NK-92 treated with Interleukin-12 subunit alpha and Interleukin-12 subunit beta, amount 100 ng/mL, for 24 hours (cell line): ENCODE data around the gene ATG2A.

Experiments used
- DNase-seq: peaks from one replicate; lab custom pipeline; 2025; lab: John Stamatoyannopoulos, UW

Gene ATG2A

DNA sequence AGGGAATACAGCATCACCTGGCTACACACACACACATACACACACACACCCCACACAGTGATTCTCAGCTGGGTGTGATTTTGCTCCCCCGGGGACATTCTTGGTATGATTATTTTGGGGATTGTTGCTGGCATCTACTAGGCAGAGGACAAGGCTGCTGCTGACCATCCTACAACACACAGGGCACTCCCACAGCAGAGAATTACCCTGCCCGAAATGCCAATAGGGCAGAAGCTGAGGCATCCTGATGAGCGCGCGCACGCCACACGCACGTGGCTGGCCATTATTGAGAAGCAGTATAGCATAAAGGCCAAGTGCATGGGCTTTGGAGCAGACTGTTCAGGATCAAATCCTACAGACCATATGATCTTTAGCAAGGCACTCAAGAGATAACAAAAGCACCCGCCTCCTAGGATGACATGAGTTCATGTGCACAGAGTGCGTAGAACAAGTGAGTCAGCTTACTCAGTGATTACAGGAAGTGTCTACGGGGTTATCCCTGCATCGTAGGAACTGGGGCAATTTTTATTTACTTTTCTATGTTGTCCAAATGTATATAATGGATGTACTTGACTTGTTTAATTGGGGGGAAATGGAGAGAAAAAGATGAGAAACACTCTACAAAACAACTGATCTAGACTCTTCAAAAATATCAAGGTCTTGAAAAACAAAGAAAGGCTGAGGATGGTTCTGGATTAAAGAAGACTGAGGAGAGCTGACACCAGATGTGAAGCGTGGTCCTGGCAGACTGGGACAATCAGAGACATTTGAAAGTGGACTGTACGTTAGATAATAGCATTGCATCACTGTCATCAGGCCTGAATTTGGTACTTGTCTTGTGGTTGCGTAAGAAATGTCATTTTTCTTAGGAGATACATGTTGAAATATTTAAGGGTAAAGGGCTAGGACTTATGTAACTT is 31.4 kb downstream of the ATG2A start:
- no peak for DNase-seq

DNA sequence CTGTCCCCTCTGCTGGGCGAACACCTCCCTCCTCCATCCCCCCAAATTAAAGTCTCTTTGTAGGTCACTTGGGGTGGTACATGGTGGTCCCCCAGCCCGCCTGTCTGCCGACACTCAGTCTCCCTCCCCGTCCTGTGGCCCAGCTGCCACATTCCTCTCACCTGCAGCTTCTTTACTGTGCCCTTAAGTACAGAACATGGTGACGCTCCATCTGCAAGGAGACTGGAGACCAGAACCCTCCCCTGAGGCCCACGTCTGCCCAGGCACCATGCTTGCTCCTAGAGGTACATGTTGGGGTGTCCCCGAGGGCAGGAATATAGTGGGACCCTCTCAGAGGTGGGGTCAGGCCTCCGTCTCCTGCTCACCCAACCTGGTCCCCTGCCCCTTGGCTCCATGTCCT is 33.0 kb downstream of the ATG2A start:
- DNase-seq, result no peak

DNA sequence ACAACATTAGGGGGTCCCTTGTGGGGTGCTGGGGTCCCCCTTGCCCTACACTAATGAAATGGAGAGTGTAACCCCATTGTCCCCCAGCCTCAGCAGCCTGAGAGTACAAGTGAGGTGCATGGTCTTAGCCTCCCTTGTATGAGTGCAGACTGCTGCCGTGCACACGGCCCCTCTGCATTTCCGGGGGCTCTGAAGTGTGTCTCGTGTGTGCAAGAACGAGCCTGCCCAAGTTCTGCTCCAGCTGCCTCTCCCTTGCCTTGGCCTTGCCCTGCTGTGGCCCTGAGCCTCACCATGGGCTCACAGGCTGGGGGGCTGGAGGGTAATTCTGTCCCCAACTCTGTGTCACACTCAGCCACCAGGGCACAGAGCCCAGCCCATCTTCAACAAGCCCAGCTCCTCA is 33.4 kb downstream of the ATG2A start:
- no peak for DNase-seq

DNA sequence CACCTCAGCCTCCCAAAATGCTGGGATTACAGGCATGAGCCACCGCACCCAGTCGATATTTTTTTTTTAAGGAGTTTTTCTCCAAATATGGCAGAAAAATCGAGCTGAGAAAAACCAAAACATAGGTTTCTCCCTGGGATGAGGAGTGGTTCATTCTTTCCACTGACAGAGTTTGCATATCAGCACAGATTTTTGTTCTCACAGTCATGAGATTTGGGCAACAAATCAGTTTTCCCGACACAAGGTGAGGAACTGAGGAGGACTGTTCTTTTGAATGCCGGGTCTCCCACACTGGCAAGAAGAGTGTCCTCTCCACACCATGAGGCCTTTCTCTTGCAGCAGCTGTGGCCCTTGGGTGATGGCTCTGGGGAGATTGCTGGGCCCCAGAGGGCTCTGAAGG is 34.8 kb downstream of the ATG2A start:
- no peak for DNase-seq

DNA sequence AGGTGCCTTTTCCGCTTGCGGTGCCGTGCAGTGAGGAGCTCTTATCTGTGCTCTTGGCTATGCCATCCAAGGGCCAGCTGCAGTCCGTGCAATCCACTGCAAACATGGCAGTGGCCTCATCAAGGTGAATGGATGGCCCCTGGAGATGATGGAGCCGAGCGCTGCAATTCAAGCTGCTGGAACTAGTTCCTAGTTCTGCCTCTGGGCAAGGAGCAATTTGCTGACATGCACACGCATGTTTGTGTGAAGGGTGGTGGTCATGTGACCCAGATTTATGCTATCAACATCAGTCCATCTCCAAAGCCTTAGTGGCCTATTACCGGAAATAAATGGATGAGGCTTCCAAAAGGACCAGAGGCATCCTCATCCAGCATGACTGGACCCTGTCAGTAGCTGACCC is 35.5 kb downstream of the ATG2A start:
- DNase-seq, result no peak

DNA sequence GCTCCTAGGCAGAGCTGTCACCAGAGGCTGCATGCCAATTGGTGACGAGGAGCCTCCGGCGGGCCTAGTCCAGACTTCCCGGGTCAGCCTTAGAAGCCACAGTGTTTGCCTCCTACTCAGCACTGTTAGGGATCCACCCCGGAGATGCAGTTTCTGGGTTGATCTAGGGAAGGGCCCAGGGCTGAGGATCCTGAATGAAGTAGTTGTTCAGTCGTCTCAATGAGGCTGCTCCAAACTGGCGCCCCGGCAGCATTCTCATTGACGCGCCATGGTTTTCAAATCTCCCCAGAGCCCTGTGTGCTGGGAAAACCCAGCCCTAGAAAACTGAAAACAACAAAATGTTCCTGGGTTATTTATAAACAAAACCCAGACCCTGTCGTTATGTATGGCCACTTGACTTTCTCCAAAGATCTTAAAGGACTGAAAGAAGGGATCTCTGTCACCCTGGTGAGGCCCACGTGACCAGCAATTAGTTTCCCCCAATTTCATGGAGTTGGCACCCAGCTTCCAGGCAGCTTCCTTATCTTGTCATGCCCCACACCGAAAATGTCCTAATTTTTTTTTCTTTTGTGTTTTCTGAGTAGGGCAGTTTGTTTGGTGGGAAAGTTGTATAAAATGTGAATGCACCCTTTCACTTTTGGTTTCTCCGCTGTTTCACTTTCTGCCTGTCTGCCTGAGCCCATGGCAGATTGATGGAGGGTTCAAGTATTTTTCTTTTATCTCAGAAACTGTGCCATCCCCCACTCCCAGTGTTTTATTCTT is 36.6 kb downstream of the ATG2A start:
- no peak for DNase-seq

DNA sequence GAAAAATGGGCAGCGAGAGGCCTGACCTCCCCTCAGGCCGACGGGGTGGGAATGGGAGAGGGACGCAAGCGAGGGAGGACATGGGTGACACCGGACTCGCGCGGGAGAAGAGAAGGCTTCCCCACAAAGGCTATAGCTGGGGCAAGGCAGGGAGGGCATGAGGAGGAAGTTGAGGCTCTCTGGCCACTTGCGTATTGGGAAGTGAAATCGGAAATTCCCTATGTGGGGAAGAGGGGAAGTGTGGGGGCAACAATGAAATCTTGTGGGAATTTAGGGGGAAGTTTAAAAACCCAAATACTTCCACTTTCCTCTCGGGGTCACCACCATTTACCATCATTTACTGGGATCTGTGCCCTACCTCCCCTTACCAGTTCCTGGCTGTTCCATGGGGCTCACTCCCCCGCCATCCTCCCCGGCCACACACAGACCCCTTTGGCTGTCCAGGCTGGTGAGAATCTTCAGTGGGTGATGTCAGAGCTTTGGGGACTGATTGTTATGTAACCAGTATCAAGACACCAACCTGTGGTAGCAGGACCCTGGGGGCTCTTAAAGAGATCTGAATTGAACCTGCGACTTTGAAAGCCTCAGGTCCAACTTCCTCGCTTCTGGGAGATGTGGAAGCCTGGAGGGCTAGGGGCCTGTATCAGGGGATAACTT is 37.6 kb downstream of the ATG2A start:
- no peak for DNase-seq

DNA sequence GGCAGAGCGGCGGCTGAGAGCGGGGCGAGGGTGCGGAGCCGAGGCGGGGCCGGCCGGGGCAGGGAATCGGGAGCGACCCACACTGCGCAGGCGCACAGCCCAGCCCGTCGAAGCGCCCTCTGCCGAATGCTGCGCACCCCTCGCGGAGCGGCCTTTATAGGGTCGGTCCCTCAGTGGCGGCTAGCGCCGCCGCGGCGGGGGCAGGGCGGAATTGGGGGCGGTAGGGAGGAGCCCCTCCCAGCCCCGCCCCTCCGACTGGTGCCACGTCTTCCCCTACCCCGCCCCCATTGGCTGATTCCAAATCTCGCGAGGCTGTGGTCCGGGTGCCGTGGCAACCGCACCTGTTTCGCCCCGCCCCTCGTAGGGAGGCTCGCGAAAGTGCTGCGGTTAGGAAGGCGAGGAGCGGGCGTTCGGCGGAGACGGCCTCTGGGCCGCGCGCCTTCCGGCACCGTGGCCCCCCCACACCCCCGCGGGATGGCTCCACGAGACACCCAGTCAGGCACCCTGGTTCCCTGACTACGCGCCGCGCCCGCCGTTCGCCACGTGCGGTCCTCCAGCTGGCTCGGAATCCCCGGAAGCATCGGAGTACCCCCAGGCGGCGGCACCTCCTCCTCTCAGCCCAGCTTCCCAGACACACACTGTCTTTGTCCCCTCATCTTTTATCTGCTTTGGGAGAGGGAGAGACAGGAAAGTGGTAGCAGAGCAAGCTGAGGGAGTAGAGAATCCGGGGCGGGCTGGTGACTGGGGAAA is 38.3 kb downstream of the ATG2A start, which contains the start of gene EHD1:
Gene EHD1 (minus strand): TSS at position 128 of the 750 bp plus-strand sequence. CDS start 157 bp downstream, outside the sequence.
- DNase-seq, result peak; percentile 99

DNA sequence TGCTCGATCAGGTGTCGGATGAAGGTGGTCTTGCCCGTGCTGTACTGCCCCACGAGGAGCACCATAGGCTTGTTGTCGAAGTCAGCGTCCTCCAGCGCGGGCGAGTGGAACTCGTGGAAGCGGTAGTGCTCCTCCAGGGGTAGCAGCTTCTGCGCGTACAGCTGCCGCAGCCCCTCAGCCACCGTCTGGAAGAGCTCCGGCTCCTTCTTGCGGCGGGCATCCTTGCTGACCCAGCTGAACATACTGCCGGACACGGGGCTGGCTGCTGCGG is 38.9 kb downstream of the ATG2A start:
- DNase-seq, result peak; percentile 71

DNA sequence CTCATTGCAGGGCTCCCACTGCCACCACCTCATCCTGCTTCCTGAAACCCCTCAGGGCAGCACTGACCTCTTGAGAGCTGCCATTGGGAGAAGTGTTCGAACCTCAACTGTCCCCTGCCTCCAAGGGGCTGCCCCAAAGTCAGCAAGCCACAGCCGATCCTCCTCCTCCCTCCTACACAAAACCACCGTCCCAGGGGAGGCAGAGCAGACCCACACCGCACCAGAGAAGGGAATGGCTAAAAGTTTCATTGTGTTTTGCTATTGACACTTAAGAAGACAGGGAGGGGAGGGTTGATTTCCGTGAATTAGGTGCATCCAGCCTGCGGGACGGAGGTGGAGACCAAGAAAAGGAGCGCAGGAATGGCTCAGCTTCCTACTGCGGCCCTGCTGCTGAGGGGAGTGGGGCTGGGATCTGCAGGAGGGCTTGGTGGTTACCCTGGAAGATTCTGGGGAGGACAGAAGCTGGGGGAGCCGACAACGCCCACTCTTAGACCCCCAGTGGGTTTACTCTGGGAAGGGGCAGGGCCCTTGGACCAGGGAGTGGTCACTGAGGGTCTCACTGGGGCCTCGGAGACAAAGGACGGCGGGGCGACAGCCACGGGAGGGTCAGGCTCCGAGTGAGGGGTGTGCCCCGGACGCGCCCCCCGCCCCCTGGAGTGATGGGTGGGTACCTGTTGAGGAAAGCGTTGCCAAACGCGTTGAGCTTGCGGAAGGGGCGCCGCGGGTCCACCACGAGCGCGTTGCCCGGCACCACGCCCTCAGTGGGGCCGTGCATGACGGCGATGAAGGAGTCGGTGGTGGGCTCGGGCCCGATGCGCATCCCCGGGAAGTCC is 39.4 kb downstream of the ATG2A start:
- DNase-seq, result peak; percentile 61

DNA sequence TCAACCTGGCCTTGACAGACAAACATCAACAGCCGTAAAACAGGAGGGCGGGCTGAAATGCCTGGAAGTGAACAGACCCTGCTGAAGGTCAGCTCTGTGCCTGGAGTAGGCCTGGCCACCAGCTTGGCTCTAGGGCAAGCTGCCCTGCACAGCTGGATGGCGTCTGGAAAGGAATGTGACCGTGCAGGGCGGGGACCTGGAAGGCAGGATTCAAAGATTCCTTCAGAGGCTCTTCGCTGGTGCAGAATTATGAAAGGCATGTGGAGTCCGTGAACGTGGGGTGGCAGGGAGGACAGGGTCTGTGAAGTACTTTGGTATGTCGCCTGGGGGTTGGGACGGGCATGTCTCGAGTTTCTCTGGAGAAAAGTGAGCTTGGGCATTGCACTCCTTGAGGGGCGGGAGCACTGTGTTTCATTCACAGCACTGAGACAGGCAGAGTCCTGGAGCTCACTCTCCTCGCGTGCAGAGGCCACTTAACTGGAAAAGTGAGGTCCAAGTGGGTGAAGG is 40.1 kb downstream of the ATG2A start:
- no peak for DNase-seq

DNA sequence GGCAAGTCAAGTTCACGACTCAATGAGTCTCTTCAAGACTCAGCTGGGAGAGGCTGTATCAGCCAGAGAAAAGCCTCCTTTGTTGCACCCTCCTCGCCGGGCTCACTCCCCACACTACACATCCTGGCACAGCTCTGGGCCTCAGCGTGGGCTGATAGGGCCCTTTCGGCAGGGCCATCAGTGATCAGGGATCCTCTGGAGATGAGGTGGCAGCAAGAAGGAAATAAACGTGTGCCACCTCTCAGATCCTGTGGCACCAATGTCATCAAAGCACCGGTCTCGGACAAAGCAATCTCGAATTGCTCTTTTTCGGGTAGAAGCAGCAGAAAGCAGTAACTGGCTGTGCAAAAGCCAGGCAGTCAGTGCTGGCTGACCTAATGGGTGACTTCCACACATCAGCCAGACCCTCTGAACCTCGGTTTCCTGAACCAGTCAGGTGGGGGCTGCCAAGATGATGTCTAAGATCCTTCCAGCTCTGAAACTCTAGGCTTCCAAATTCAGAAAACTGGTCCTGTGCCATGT is 40.7 kb downstream of the ATG2A start:
- DNase-seq, result no peak

DNA sequence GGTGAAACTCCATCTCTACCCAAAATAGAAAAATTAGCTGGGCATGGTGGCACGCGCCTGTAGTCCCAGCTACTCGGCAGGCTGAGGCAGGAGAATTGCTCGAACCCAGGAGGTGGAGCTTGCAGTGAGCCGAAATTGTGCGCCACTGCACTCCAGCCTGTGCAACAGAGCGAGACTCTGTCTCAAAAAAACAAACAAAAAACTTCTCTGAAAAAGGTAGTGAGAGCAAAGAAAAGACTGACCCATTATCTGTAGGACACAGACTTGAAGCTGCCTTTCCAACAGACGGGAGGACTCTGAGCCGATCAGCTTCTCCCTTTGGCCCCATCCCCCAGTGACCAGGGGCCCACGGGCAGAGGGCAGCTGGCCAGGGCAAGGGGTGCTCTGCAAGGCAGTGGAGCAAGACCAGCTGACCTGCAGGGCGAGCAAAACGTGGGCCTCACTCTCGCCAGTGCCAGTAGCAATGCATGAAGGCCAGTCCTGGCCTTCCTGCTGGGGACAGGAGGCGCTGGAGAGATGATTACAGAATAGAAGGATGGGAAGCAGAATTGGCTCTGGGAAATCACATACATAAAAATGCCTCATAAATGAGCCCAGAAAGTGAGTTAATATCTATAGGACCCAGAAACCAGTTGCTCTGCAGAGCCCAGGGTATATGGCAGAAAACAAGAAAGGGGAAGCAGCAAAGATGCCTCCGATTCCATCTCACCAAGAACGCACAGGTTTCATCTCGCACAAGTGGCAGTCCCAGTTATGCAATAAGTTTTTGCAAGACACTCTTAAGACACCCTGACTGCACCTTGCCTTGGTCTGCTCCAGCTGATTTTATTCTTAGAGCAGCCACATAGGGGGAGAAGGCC is 41.4 kb downstream of the ATG2A start:
- no peak for DNase-seq

DNA sequence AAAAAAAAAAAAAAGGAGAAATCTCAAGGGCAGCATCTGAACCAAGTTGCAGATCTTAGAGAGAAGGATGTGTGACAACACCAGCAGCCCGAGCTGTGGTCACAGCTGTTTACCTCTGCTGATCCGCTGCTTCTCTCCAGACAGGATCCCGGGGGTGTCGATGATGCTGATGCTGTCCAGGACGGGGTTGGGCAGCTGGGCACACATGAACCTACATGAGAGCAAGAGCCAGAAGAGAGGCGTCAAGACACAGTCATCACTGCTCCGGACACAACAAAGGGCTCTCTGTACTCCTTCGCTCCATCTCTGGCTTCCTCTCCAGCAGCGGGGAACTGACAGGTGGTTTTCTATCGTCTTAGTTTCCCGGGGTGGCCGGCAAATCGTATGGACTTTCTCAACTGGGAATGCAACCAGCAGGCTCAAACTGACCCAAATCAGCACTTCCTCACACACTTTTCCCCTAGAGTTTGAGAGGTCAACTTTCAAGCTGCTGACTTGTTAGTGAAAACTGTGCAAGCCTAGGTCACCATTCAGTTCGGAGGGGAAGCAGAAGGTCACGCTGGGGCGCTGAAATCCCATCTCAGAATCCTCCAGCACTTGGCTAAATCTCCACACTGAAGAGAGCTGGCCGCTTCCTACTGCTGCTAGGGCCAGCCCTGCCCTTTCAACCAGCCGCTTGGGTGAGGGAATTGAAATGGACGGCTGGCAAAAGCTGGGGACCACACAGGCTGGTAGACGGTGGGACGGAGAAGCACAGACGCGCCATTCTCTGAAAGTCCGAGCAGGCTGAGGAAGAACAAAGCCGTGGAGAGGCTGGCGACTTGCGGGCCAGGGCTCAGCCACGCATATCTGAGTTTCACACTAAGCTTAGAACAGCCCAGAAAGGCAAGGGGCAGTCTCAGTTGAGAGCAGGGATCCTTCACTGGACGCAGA is 42.4 kb downstream of the ATG2A start:
- no peak for DNase-seq

DNA sequence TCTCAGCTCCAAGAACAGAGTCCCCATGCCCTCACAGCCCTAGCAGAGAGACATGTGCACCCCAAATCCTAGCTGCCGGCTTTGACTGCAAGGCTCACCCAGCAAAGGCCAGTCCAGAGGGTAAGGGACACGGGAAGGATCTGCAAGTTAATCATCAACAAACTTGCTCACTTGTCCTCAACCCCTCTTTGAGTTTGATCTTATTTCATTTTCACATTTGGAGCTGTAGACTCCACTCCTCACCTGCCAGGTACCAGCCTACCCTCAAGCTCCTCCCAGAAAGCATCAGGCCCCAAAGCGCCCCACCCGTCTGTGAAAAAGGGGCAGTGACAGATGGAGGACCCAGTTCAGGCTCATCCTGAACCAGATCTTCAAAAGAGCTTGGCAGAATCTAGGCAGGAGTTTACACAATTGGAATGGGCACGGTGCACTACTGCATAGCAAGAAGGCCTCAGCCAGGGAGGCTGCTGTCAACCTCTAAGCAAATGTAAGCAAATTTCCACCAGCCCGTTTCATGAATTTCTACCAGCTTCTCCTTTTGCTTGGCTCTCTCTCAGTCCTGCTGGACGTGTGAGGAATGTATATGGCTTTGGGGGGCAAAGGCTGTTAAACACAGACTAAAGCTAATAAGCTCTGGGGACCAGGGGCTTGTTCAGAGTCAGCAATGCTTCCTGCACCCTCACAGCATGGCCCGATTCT is 44.1 kb downstream of the ATG2A start:
- no peak for DNase-seq

DNA sequence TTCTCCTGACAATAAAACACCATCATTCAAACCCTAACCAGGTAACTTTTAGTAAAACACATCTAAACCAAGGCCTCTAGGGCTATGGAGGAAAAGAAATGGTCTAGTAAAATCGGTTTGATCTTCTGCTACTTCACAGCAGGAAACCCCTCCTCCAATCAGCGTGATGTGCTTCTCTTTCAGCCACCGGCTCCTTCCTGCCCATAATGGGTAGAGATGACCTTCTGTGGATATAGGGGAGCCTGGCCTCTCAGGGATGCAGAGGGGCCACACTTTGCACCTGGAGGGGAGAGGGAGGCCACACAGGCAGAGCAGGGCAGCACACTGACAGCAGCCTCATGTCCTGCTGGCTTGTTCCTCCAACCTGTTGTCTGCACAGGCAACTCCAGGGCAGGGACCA is 45.5 kb downstream of the ATG2A start:
- no peak for DNase-seq

DNA sequence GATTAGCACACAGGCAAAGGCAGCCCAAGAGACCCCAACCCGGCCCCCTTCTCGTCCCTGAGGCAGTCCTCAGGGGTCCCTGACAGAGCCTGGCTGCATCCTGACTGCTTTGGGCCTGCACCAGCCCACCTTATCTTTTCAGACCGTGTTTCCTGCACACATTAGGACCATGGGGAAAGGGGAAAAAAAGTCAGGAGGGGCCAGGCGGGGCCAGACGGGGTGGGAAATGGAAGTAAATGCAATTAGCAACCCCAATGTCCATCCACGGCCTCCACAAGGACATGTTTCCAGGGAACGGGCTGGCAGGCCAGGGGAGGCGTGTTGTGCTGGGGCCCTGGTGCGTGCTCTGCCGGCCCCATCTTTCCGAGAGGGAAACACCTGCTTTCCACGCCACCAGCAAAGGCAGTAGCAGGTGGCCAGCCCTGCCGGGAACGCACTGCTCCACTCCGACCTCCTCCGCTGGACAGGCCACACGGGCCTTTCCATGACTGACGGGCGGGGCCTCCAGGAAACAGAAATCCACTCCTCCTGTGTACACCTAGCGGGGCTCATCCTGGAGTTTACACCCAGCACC is 46.0 kb downstream of the ATG2A start:
- no peak for DNase-seq
